ENCODE data around the gene AKR1E2. TPM values are rescaled to one million over a fixed set of nuclear protein-coding genes. Genes with fewer than 3 reads are reported as not detected.
A peak's percentile ranks its signal among the peaks of the same experiment; 100 is the strongest.

The AKR1E2 gene
- total and polyA plus RNA-seq, 2 donors (not counting 3 experiments of a cell fraction or from before 2014, with no cell fraction given), result 4.0 to 8.2 TPM

- H3K4me2 ChIP-seq (ENCODE audit: insufficient read depth, low read length), result peak overlapping the region; percentile 7
- CTCF ChIA-PET, result interaction anchor here (0.6 to 6.1 kb wide), 60 partner anchors 10 to 1656 kb away, joined by 3 to 136 read pairs (median 5); partner anchors contain the start of genes AKR1C3, AKR1E2 and TUBAL3
- no peaks in the 10 kb centered on the region for H3K9me3 ChIP-seq (replicated peaks; ENCODE audit: control insufficient read depth, insufficient read depth, low read length)
- DNase-seq (ENCODE audit: low read depth, low spot score), result peak; percentile 98
- H3K9me1 ChIP-seq (replicated peaks; ENCODE audit: control insufficient read depth, extremely low read depth, insufficient read depth, low read length), result no peaks in the 10 kb centered on the region
- H3K4me1 ChIP-seq (ENCODE audit: control insufficient read depth, extremely low read depth, insufficient read depth, low read length), result peaks cover 22% of the 10 kb centered on the region
- POLR2A ChIA-PET, result interaction anchor here (0.9 kb wide), 1 partner anchor 135 kb away, joined by 3 read pairs; no protein-coding TSS in a partner anchor
- H3K36me3 ChIP-seq (ENCODE audit: control insufficient read depth in 2 of 2, extremely low read depth in 1 of 2, insufficient read depth in 2 of 2, low read length in 2 of 2), result no peaks in the 10 kb centered on the region
- peak; percentile 99 for FAIRE-seq
- H2AFZ ChIP-seq (ENCODE audit: low read depth, low read length), result peak overlapping the region; percentile 69
- H4K20me1 ChIP-seq (replicated peaks; ENCODE audit: control insufficient read depth, extremely low read depth, insufficient read depth, low read length), result no peaks in the 10 kb centered on the region
- H3K4me3 ChIP-seq (replicated peaks in 1 of 3; ENCODE audit: insufficient read depth in 1 of 3, low read depth in 1 of 3, low read length in 3 of 3), result no peak overlapping the region
- no TSS peak for BruUV-seq (replicated peaks)
- dilution Hi-C loops (cut with MboI; ENCODE audit: extremely low pct_ligation_motif_present, low sequenced_read_pairs) (no loop called here), intact Hi-C loops (cut with micrococcal nuclease) (loop anchor here (1.0 to 2.0 kb wide), 10 partner anchors 23 to 773 kb away; partner anchors contain the start of genes AKR1C3 and AKR1E2)
- no peak overlapping the region for H3K27ac ChIP-seq (ENCODE audit: insufficient read depth, low read depth, low read length)
- H3K9ac ChIP-seq (replicated peaks; ENCODE audit: extremely low read depth, insufficient read depth, low read length), result peak overlapping the region; percentile 11
- no peaks in the 10 kb centered on the region for H3K79me2 ChIP-seq (ENCODE audit: control insufficient read depth, insufficient read depth, low read length)
- TF ChIP-seq FOS (IDR thresholded peaks at IDR 0.05; ENCODE audit: borderline replicate concordance, insufficient read depth, low read length), result no peak
- TF ChIP-seq MYC (IDR thresholded peaks at IDR 0.05; ENCODE audit: low read depth, low read length), result no peak
- no peak for TF ChIP-seq POLR2AphosphoS5 (IDR thresholded peaks at IDR 0.05; ENCODE audit: insufficient read depth, low read depth, low read length)
- no peak for TF ChIP-seq GATA2 (IDR thresholded peaks at IDR 0.05; ENCODE audit: insufficient read depth, insufficient read length, low read depth, low read length)
- TF ChIP-seq, protein P1, sequence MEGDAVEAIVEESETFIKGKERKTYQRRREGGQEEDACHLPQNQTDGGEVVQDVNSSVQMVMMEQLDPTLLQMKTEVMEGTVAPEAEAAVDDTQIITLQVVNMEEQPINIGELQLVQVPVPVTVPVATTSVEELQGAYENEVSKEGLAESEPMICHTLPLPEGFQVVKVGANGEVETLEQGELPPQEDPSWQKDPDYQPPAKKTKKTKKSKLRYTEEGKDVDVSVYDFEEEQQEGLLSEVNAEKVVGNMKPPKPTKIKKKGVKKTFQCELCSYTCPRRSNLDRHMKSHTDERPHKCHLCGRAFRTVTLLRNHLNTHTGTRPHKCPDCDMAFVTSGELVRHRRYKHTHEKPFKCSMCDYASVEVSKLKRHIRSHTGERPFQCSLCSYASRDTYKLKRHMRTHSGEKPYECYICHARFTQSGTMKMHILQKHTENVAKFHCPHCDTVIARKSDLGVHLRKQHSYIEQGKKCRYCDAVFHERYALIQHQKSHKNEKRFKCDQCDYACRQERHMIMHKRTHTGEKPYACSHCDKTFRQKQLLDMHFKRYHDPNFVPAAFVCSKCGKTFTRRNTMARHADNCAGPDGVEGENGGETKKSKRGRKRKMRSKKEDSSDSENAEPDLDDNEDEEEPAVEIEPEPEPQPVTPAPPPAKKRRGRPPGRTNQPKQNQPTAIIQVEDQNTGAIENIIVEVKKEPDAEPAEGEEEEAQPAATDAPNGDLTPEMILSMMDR (IDR thresholded peaks at IDR 0.05; ENCODE audit: extremely low read depth in 1 of 2, insufficient read depth in 1 of 2, low read depth in 1 of 2, low read length in 2 of 2), result peak; percentile 95 to 100
- TF ChIP-seq JUN (IDR thresholded peaks at IDR 0.05; ENCODE audit: borderline replicate concordance, insufficient read depth, insufficient read length, low read depth), result no peak
- TF ChIP-seq POLR2A (IDR thresholded peaks at IDR 0.05; ENCODE audit: low read depth, low read length), result no peak
- no peak for TF ChIP-seq MAX (IDR thresholded peaks at IDR 0.05; ENCODE audit: insufficient read depth, insufficient read length)
- no peak for TF ChIP-seq EZH2 (IDR thresholded peaks at IDR 0.05; ENCODE audit: borderline replicate concordance, low read depth, low read length, severe bottlenecking)
- H3K27me3 ChIP-seq (ENCODE audit: control insufficient read depth in 2 of 2, insufficient read depth in 2 of 2, low read length in 2 of 2), result no peaks in the 10 kb centered on the region
Measured at GRCh38 chr10:4849555-4850242, 23.7 kb downstream of the AKR1E2 start.
